ENCODE data around the gene PTPRJ. TPM values are rescaled to one million over a fixed set of nuclear protein-coding genes. Genes with fewer than 3 reads are reported as not detected.

Gene PTPRJ
- total RNA-seq, 1 donor from 2014 or later = 1.6 TPM

GRCh38 chr11:48079596-48079995 lies 99.2 kb downstream of the PTPRJ start:
- FAIRE-seq (no peak), DNase-seq (ENCODE audit: low read depth) (no peak)
- no peak overlapping the region for H3K4me3 ChIP-seq (ENCODE audit: low read depth, low read length)
- no peaks in the 10 kb centered on the region for H3K27me3 ChIP-seq (ENCODE audit: control insufficient read depth, insufficient read depth, low read length)
- no peaks in the 10 kb centered on the region for H3K36me3 ChIP-seq (ENCODE audit: control insufficient read depth, insufficient read depth, low read length)
- TF ChIP-seq, protein P1, sequence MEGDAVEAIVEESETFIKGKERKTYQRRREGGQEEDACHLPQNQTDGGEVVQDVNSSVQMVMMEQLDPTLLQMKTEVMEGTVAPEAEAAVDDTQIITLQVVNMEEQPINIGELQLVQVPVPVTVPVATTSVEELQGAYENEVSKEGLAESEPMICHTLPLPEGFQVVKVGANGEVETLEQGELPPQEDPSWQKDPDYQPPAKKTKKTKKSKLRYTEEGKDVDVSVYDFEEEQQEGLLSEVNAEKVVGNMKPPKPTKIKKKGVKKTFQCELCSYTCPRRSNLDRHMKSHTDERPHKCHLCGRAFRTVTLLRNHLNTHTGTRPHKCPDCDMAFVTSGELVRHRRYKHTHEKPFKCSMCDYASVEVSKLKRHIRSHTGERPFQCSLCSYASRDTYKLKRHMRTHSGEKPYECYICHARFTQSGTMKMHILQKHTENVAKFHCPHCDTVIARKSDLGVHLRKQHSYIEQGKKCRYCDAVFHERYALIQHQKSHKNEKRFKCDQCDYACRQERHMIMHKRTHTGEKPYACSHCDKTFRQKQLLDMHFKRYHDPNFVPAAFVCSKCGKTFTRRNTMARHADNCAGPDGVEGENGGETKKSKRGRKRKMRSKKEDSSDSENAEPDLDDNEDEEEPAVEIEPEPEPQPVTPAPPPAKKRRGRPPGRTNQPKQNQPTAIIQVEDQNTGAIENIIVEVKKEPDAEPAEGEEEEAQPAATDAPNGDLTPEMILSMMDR (IDR thresholded peaks at IDR 0.05; ENCODE audit: insufficient read depth, low read length, severe bottlenecking) = no peak

DNA sequence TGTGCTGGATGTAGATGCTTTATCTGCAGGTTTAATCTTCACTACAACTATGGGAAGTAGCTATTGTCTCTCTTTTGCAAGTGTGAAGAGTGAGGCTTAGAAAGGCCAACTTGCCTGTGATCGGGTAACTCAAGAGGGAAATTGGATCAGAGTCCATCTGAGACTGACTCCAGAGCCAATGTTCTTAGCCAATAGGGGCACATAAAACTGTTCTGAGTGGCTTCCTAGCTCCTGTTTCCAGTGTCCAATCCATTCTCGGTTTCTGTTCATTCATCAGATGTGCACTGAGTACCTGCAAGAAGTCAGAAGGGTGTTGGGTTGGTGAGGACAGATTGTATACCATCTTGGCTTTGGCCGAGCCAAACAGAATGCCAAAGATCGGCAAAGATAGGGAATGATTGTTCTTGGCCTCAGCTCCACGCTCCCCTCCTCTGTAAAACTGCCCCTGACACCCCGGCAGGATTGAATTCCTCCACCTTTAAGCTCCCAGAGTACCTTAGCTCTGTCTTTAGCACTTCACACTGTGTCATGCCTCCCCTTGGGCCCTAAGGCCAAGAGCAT lies 100.0 kb downstream of the PTPRJ start:
- no peaks in the 10 kb centered on the region for H3K27me3 ChIP-seq (ENCODE audit: control insufficient read depth, insufficient read depth, low read length)
- H3K36me3 ChIP-seq (ENCODE audit: control insufficient read depth, insufficient read depth, low read length) = no peaks in the 10 kb centered on the region
- TF ChIP-seq, protein P1 (IDR thresholded peaks at IDR 0.05; ENCODE audit: insufficient read depth, low read length, severe bottlenecking) = no peak
- DNase-seq (ENCODE audit: low read depth) (no peak), FAIRE-seq (no peak)
- H3K4me3 ChIP-seq (ENCODE audit: low read depth, low read length) = no peak overlapping the region

- Histone ChIP-seq H3K4me3 (ENCODE audit: low read depth, low read length) (no peak overlapping the region), H3K36me3 (ENCODE audit: control insufficient read depth, insufficient read depth, low read length) (no peaks in the 10 kb centered on the region), H3K27me3 (ENCODE audit: control insufficient read depth, insufficient read depth, low read length) (no peaks in the 10 kb centered on the region)
- DNase-seq (ENCODE audit: low read depth) (peak; percentile 13), FAIRE-seq (no peak)
- TF ChIP-seq, protein P1 (IDR thresholded peaks at IDR 0.05; ENCODE audit: insufficient read depth, low read length, severe bottlenecking) = no peak
Observed at GRCh38 chr11:48081151-48082010, 101.0 kb downstream of the PTPRJ start.

GRCh38 chr11:48082771-48083170 lies 102.4 kb downstream of the PTPRJ start:
- TF ChIP-seq, protein P1 (IDR thresholded peaks at IDR 0.05; ENCODE audit: insufficient read depth, low read length, severe bottlenecking) = no peak
- no peak for FAIRE-seq

DNA sequence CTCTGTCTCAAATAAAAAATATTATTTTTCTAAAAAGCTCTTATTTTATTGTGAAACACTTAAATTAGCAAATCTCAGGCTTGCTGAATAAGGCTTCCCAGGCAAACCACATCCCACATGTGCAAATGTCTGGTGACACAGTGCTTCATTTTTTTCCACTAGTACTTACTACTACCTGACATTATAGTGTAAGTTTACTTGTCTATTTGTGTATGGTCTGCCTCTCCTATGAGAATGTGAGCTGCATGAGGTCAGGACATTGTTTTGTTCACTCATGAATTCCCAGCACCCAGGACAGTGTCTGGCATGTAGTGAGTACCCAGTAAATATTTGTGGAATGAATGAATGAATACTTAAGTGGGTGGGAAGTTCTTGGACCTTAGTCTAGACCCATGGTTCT lies 103.1 kb downstream of the PTPRJ start:
- no peak overlapping the region for H3K4me3 ChIP-seq (ENCODE audit: low read depth, low read length)
- no peaks in the 10 kb centered on the region for H3K27me3 ChIP-seq (ENCODE audit: control insufficient read depth, insufficient read depth, low read length)
- H3K36me3 ChIP-seq (ENCODE audit: control insufficient read depth, insufficient read depth, low read length) = no peaks in the 10 kb centered on the region
- no peak for FAIRE-seq
- TF ChIP-seq, protein P1 (IDR thresholded peaks at IDR 0.05; ENCODE audit: insufficient read depth, low read length, severe bottlenecking) = no peak
- DNase-seq (ENCODE audit: low read depth) = no peak

More at GRCh38 chr11:48082771-48083170, 102.4 kb downstream of the PTPRJ start:
- DNase-seq (ENCODE audit: low read depth) = no peak
- Histone ChIP-seq H3K36me3 (ENCODE audit: control insufficient read depth, insufficient read depth, low read length) (no peaks in the 10 kb centered on the region), H3K4me3 (ENCODE audit: low read depth, low read length) (no peak overlapping the region), H3K27me3 (ENCODE audit: control insufficient read depth, insufficient read depth, low read length) (no peaks in the 10 kb centered on the region)

Measured in bronchial epithelial cell (primary cell).